ENCODE results near the gene TRAIP.

The TRAIP gene

DNA sequence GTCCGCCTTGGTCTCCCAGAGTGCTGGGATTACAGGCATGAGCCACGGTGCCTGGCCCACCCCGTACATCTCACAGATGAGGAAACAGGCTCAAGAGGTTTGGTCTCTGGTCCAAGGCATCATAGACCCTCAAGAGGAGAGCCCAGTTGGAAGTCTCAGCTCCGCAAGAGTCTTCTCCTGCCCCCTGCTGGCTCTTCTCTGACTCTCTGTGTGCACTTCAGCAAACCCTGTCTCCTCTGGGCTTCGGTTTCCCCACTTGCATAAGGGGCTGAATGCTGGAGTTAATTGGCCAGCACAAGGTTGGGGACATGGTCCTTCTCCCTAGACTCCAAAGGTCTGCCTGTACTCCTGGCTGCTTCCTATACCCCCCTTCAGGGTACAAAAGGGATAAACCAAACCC lies 43.5 kb upstream of the TRAIP start:
- Histone ChIP-seq H3K4me2 (ENCODE audit: low read length) (no peak overlapping the region), H3K9ac (ENCODE audit: low read length) (no peak overlapping the region), H4K20me1 (ENCODE audit: insufficient read depth, low read length) (no peaks in the 10 kb centered on the region), H3K27ac (ENCODE audit: low read depth, low read length, poor library complexity, severe bottlenecking) (no peak overlapping the region), H3K79me2 (ENCODE audit: insufficient read depth, low read length) (no peaks in the 10 kb centered on the region), H3F3A (ENCODE audit: insufficient read depth, low read length) (no peaks in the 10 kb centered on the region), H3K4me3 (ENCODE audit: low read depth, low read length, poor library complexity, severe bottlenecking) (no peak overlapping the region), H2AFZ (ENCODE audit: low read length) (no peak overlapping the region), H3K9me3 (ENCODE audit: low read length) (no peaks in the 10 kb centered on the region), H3K9me2 (ENCODE audit: low read depth, low read length) (no peaks in the 10 kb centered on the region), H3K27me3 (ENCODE audit: insufficient read depth, low read length) (no peaks in the 10 kb centered on the region), H3K36me3 (ENCODE audit: insufficient read depth, low read length) (no peaks in the 10 kb centered on the region), H3K4me1 (ENCODE audit: insufficient read depth, low read length, severe bottlenecking) (peaks cover 25% of the 10 kb centered on the region)
- TF ChIP-seq, protein P1, sequence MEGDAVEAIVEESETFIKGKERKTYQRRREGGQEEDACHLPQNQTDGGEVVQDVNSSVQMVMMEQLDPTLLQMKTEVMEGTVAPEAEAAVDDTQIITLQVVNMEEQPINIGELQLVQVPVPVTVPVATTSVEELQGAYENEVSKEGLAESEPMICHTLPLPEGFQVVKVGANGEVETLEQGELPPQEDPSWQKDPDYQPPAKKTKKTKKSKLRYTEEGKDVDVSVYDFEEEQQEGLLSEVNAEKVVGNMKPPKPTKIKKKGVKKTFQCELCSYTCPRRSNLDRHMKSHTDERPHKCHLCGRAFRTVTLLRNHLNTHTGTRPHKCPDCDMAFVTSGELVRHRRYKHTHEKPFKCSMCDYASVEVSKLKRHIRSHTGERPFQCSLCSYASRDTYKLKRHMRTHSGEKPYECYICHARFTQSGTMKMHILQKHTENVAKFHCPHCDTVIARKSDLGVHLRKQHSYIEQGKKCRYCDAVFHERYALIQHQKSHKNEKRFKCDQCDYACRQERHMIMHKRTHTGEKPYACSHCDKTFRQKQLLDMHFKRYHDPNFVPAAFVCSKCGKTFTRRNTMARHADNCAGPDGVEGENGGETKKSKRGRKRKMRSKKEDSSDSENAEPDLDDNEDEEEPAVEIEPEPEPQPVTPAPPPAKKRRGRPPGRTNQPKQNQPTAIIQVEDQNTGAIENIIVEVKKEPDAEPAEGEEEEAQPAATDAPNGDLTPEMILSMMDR (IDR thresholded peaks at IDR 0.05; ENCODE audit: low read length): peak; percentile 68
- no peak for TF ChIP-seq EZH2 (IDR thresholded peaks at IDR 0.05; ENCODE audit: borderline replicate concordance, low read length)

DNA sequence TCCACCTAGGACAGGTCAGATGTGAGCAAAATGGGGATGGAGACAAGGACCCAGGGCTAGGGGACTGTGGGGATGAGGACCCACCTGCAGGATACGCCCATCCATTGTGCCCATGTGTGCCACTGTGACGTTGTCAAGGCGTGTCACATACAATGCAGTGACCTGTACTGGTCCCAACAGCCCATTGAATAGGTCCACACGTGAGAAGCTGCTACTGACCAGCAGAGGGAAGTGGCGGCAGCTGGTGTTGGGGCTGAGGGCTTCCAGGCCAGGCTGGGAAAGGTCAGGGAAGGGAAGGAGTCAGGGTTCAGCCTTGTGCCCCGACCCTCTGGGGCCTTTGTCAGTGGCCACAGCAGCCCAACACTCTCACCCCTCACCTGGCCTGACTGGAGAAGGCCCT lies 42.6 kb upstream of the TRAIP start:
- H3F3A ChIP-seq (ENCODE audit: insufficient read depth, low read length): no peaks in the 10 kb centered on the region
- no peak overlapping the region for H3K4me3 ChIP-seq (ENCODE audit: low read depth, low read length, poor library complexity, severe bottlenecking)
- no peaks in the 10 kb centered on the region for H3K79me2 ChIP-seq (ENCODE audit: insufficient read depth, low read length)
- H3K9ac ChIP-seq (ENCODE audit: low read length): no peak overlapping the region
- no peak overlapping the region for H3K4me2 ChIP-seq (ENCODE audit: low read length)
- H3K27ac ChIP-seq (ENCODE audit: low read depth, low read length, poor library complexity, severe bottlenecking): no peak overlapping the region
- no peaks in the 10 kb centered on the region for H4K20me1 ChIP-seq (ENCODE audit: insufficient read depth, low read length)
- H3K9me3 ChIP-seq (ENCODE audit: low read length): no peaks in the 10 kb centered on the region
- TF ChIP-seq EZH2 (IDR thresholded peaks at IDR 0.05; ENCODE audit: borderline replicate concordance, low read length): no peak
- TF ChIP-seq, protein P1 (IDR thresholded peaks at IDR 0.05; ENCODE audit: low read length): no peak
- H3K27me3 ChIP-seq (ENCODE audit: insufficient read depth, low read length): no peaks in the 10 kb centered on the region
- H3K9me2 ChIP-seq (ENCODE audit: low read depth, low read length): no peaks in the 10 kb centered on the region
- H3K4me1 ChIP-seq (ENCODE audit: insufficient read depth, low read length, severe bottlenecking): peaks cover 17% of the 10 kb centered on the region
- no peak overlapping the region for H2AFZ ChIP-seq (ENCODE audit: low read length)
- no peaks in the 10 kb centered on the region for H3K36me3 ChIP-seq (ENCODE audit: insufficient read depth, low read length)

DNA sequence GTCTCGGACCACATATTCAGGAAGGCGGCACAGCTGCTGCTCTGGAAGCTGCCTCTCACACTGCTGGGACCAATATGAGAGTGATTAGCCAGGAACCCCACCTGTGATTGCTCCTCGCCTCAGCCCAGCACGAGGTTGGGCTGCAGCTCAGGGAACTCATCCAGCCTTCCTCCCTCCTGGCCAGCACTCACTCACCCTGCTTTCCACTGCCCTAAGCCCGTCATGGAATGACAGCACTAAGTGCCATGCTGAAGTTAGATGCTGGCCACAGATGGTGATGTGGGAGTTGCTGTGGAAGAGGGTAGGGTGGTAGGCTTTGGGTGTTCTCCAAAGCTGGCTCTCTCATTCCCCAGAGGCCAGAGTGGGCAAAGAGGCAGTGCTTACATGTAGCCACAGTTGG lies 40.0 kb upstream of the TRAIP start:
- no peak overlapping the region for H2AFZ ChIP-seq (ENCODE audit: low read length)
- H3K4me1 ChIP-seq (ENCODE audit: insufficient read depth, low read length, severe bottlenecking): no peaks in the 10 kb centered on the region
- H4K20me1 ChIP-seq (ENCODE audit: insufficient read depth, low read length): no peaks in the 10 kb centered on the region
- no peak overlapping the region for H3K9ac ChIP-seq (ENCODE audit: low read length)
- no peak overlapping the region for H3K27ac ChIP-seq (ENCODE audit: low read depth, low read length, poor library complexity, severe bottlenecking)
- H3K9me3 ChIP-seq (ENCODE audit: low read length): no peaks in the 10 kb centered on the region
- TF ChIP-seq EZH2 (IDR thresholded peaks at IDR 0.05; ENCODE audit: borderline replicate concordance, low read length): no peak
- TF ChIP-seq, protein P1 (IDR thresholded peaks at IDR 0.05; ENCODE audit: low read length): no peak
- H3K79me2 ChIP-seq (ENCODE audit: insufficient read depth, low read length): no peaks in the 10 kb centered on the region
- H3K9me2 ChIP-seq (ENCODE audit: low read depth, low read length): no peaks in the 10 kb centered on the region
- H3K27me3 ChIP-seq (ENCODE audit: insufficient read depth, low read length): no peaks in the 10 kb centered on the region
- H3K4me2 ChIP-seq (ENCODE audit: low read length): no peak overlapping the region
- H3K4me3 ChIP-seq (ENCODE audit: low read depth, low read length, poor library complexity, severe bottlenecking): no peak overlapping the region
- H3F3A ChIP-seq (ENCODE audit: insufficient read depth, low read length): no peaks in the 10 kb centered on the region
- no peaks in the 10 kb centered on the region for H3K36me3 ChIP-seq (ENCODE audit: insufficient read depth, low read length)

All from OCI-LY1 (cell line).